Type B pancreatic cell (in vitro differentiated cells): ENCODE data around the gene CEP43. TPM values are rescaled to one million over a fixed set of nuclear protein-coding genes. Genes with fewer than 3 reads are reported as not detected.
A peak's percentile ranks its signal among the peaks of the same experiment; 100 is the strongest.

Source experiments
- DNase-seq: peaks from one replicate; pipeline ENCODE4 v3.0.0; 2021; ENCODE audit warnings: mixed read lengths; ENCODE audit not compliant: unreplicated experiment; ENCODE audit errors: extremely low spot score
- H3K27ac Mint-ChIP-seq: 2 replicates; pipeline ENCODE4 v1.8.0; 2021; ENCODE audit warnings: mild to moderate bottlenecking, mixed read lengths
- H3K27me3 Mint-ChIP-seq: 2 replicates; pipeline ENCODE4 v1.8.0; 2021; ENCODE audit warnings: mixed read lengths
- H3K36me3 Mint-ChIP-seq: 2 replicates; pipeline ENCODE4 v1.8.0; 2021; ENCODE audit warnings: mixed read lengths
- H3K4me1 Mint-ChIP-seq: one replicate; pipeline ENCODE4 v1.8.0; 2021; ENCODE audit warnings: mixed read lengths; ENCODE audit not compliant: unreplicated experiment
- H3K4me3 Mint-ChIP-seq: 2 replicates; pipeline ENCODE4 v1.8.0; 2021; ENCODE audit warnings: mild to moderate bottlenecking, mixed read lengths
- H3K9me3 Mint-ChIP-seq: 2 replicates; pipeline ENCODE4 v1.8.0; 2021; ENCODE audit warnings: mixed read lengths
- CTCF ChIP-seq: fragments of 200-600 bp; sonication (generic); conservative IDR thresholded peaks from 2 replicates; pipeline ENCODE4 v1.5.0; 2021; ENCODE audit warnings: antibody characterized with exemption, mild to moderate bottlenecking
- total RNA-seq: library from RNA; stranded (reverse); gene quantifications from 2 replicates; pipeline ENCODE4 v1.2.1, GENCODE V29; 2021; ENCODE audit warnings: low replicate concordance

CEP43 gene
- total RNA-seq, 1 donor from 2014 or later: 35.3 TPM

- H3K27ac Mint-ChIP-seq: no peak overlapping the region
- no peaks in the 10 kb centered on the region for H3K9me3 Mint-ChIP-seq
- peaks cover 9% of the 10 kb centered on the region for H3K36me3 Mint-ChIP-seq
- H3K27me3 Mint-ChIP-seq: no peaks in the 10 kb centered on the region
- DNase-seq: no peak
- H3K4me1 Mint-ChIP-seq: peaks cover 15% of the 10 kb centered on the region
- TF ChIP-seq CTCF: no peak
- no peak overlapping the region for H3K4me3 Mint-ChIP-seq
Observed at GRCh38 chr6:166952121-166952520, 47.1 kb upstream of the CEP43 start.

- peaks cover 3% of the 10 kb centered on the region for H3K27me3 Mint-ChIP-seq
- H3K9me3 Mint-ChIP-seq: no peaks in the 10 kb centered on the region
- peaks cover 21% of the 10 kb centered on the region for H3K4me1 Mint-ChIP-seq
- H3K36me3 Mint-ChIP-seq: peaks cover 9% of the 10 kb centered on the region
- DNase-seq: no peak
- no peak for TF ChIP-seq CTCF
- H3K4me3 Mint-ChIP-seq: peak overlapping the region; percentile 11
- H3K27ac Mint-ChIP-seq: no peak overlapping the region
Observed at GRCh38 chr6:166952567-166953486, 46.4 kb upstream of the CEP43 start.

- H3K4me1 Mint-ChIP-seq: peaks cover 34% of the 10 kb centered on the region
- H3K27me3 Mint-ChIP-seq: peaks cover 3% of the 10 kb centered on the region
- TF ChIP-seq CTCF: no peak
- DNase-seq: no peak
- peak overlapping the region; percentile 61 for H3K4me3 Mint-ChIP-seq
- peaks cover 9% of the 10 kb centered on the region for H3K36me3 Mint-ChIP-seq
- no peak overlapping the region for H3K27ac Mint-ChIP-seq
- H3K9me3 Mint-ChIP-seq: no peaks in the 10 kb centered on the region
Observed at GRCh38 chr6:166954118-166954713, 45.0 kb upstream of the CEP43 start.

GRCh38 chr6:166955121-166955864 lies 43.9 kb upstream of the CEP43 start:
- Mint-ChIP-seq H3K27me3 (peaks cover 5% of the 10 kb centered on the region), H3K4me1 (peaks cover 39% of the 10 kb centered on the region), H3K36me3 (peaks cover 5% of the 10 kb centered on the region), H3K27ac (peak overlapping the region; percentile 56), H3K4me3 (peak overlapping the region; percentile 90), H3K9me3 (no peaks in the 10 kb centered on the region)
- no peak for TF ChIP-seq CTCF
- DNase-seq: no peak

- Mint-ChIP-seq H3K4me3 (peak overlapping the region; percentile 90), H3K27me3 (peaks cover 5% of the 10 kb centered on the region), H3K9me3 (no peaks in the 10 kb centered on the region), H3K36me3 (peaks cover under 1% of the 10 kb centered on the region), H3K27ac (no peak overlapping the region), H3K4me1 (peaks cover 39% of the 10 kb centered on the region)
- DNase-seq: no peak
- TF ChIP-seq CTCF: no peak
Observed at GRCh38 chr6:166955865-166956443, 43.2 kb upstream of the CEP43 start.
